IPS-18c (cell line): Measurements from ENCODE around the gene ESPNL.

Experiments used
- H3K4me3 ChIP-seq: 2 replicates; pipeline ENCODE4 v1.7.0; 2013; ENCODE audit warnings: low read depth, mild to moderate bottlenecking, low read length, moderate library complexity; ENCODE audit not compliant: insufficient read depth
- H3K9me3 ChIP-seq: one replicate; pipeline ENCODE4 v1.6.1; 2013; ENCODE audit warnings: mild to moderate bottlenecking, low read length, moderate library complexity; ENCODE audit not compliant: control insufficient read depth, insufficient read depth

The ESPNL gene

DNA sequence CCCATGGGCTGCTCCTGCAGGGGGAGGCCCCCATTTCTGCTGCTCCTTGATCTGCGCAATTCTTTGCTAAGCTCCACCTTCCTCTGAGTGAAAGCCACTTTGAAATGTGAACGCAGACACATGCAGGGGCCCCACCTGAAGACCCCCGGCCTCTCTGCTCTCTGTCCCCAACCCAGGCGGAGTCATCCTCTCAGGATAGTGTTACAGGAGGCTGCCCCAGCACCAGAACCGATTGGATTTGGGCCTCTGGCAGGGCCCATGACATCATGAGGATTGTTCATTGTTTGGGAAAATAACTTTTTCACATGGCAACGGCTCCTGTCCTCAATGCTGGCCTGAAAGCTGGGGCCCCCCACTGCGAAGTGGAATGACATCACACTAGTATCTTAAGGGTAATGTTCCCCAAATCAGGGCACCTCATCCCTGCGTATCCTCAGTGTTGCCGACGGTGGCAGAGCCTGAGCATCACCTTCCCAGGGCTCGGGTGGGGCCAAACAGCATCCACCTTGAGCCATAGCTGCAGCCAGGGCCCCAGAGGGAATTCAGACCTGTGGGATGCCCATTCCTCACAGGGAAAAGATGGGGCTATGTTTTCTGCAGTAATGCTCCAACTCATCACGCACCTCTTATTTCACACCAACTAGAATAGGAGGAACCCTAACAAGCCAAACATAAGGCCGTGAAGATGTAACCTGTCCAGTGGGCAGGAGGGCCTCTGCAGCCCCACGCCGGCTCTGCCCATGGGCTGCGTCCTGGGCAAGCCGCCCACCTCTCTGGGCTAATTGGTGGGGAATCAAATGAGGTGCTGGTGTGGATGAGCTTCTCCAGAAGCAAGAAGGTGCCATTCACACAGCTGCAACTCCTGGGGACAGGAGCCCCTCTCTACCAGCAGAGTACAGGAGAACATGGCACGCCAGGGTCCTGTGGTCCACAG is 55.9 kb downstream of the ESPNL start:
- Histone ChIP-seq H3K9me3 (peaks cover 2% of the 10 kb centered on the region), H3K4me3 (no peak overlapping the region)

DNA sequence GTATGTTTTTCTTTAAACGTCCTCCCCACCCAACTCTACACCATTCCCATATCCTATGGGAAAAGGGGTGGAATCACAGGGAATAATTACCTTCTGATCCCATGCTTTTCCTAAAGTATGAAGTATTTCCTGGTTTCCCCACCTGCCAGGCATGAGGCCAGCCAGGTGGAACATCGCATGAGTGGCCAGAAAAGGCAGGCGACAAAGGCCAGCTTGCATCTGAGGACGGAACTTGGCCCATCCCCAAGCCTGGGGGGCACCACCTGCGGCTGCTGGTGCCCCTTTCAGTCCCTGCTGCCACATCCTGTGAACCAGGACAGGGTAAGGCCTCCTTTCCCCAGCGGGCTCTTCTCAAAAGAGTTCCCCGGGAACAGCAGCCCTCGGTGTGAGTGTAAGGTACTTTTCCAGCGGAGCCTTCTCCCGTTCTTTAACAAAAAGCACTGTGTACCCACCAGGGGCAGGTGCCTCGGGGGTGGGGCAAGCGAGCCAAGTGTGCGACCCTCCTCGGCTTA is 57.4 kb downstream of the ESPNL start:
- no peak overlapping the region for H3K4me3 ChIP-seq

DNA sequence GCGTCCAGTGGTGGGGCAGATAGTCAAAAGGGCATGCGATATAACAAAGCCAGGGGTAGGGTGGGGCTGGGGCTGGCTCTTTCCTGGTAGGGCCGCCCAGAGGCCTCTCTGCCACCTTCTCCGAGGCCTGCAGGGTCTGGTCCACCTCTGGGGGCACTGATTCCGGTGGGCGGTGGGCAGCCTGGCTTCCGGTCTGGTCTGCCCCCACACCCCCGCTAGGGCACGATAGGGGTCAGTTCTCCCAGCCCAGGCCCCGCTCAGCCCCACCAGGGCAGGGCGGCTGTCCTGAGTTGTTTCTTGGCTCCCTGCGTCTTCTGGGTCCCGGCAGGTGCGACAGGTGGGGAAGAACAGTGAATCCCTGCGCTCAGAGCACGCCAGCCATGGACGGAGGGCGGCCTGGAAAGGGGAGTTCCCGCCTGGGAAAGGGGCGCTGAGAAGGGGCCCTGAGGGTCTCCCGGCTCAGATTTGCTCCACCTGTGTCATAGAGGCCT is 57.9 kb downstream of the ESPNL start:
- peak overlapping the region; percentile 61 for H3K4me3 ChIP-seq

More for the DNA sequence above, 57.4 kb downstream of the ESPNL start:
- peaks cover 2% of the 10 kb centered on the region for H3K9me3 ChIP-seq

DNA sequence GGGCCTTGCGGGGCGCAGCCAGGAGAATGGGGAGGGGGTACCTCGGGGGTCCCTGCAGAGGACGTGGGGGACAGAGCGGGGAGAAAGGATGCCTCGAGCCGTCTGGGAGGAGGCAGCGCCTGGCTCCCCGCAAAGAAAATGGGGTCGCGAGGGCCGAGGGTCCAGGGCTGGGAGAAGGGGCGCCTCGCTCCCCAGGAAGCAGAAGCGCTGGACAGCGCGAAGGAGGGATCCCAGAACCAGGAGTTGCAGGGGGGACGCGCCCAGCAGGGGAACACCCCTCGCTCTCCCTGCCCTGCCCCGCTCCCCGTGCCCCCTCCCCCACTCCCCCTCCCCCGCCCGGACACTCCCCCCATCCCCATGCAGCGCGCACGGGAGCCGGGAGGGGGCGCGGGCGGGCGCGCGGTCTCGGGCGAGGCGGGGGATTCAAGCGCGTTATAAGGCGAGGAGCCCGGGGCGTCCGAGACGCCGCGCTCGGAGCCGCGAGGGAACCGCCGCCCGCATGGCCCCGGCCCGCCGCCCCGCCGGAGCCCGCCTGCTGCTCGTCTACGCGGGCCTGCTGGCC is 58.5 kb downstream of the ESPNL start, which contains the start of gene ERFE:
ERFE (plus strand) TSS at position 462 of the 562 bp plus-strand sequence; CDS start at position 500, 38 bp downstream.
- peak within 1 kb of the TSS; percentile 61 for H3K4me3 ChIP-seq
- H3K9me3 ChIP-seq = peaks cover 2% of the 10 kb centered on the region

More for the DNA sequence above, 57.9 kb downstream of the ESPNL start:
- H3K9me3 ChIP-seq = peaks cover 2% of the 10 kb centered on the region

DNA sequence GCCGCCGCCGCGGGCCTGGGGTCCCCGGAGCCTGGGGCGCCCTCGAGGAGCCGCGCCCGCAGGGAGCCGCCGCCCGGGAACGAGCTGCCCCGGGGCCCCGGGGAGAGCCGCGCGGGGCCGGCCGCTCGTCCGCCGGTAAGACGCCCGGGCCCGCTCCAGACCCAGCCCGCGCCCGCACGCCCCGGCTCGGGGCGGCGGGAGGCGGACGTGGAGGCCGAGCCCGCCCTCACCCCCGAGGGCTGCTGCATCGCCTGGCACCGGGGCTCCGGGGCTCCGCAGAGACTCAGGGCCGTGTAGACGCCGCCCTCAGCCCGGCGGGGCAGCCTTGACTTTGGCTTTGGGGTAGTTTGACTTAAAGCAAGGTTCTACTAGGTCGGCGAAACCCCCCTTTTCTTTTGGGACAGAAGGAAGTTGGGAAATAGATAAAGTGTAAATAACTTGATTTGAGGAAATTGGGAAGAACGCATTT is 59.0 kb downstream of the ESPNL start:
- H3K9me3 ChIP-seq = peaks cover 2% of the 10 kb centered on the region
- peak overlapping the region; percentile 28 for H3K4me3 ChIP-seq

DNA sequence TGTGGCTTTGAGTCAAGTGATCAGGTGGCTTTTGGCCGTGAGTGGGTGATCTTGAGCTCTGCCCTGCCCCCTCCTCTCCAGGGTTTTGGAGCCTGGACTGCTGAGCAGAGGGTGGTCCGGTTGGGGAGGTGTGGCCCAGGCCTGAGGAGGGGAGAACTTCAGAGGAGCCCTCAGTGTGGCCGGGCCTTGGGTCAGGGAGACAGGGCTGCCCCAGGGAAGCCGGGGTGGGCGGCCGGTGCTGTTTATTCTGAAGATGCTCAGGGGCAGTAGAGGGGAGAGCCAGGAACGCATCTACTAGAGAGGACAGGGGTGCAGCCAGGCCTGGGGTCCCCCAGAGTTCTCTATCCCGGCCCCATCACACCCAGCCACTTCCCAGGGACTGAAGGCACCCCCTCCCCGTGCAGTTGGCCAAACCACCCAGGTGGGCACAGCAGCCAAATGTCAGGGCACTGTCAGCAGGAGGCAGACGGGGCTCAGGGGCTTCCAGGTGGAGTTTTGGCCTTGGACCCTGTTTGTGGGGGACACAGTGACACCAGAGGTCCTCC is 59.6 kb downstream of the ESPNL start:
- Histone ChIP-seq H3K4me3 (peak overlapping the region; percentile 20; the same call in 1 of the 2 replicates), H3K9me3 (peaks cover 2% of the 10 kb centered on the region)

DNA sequence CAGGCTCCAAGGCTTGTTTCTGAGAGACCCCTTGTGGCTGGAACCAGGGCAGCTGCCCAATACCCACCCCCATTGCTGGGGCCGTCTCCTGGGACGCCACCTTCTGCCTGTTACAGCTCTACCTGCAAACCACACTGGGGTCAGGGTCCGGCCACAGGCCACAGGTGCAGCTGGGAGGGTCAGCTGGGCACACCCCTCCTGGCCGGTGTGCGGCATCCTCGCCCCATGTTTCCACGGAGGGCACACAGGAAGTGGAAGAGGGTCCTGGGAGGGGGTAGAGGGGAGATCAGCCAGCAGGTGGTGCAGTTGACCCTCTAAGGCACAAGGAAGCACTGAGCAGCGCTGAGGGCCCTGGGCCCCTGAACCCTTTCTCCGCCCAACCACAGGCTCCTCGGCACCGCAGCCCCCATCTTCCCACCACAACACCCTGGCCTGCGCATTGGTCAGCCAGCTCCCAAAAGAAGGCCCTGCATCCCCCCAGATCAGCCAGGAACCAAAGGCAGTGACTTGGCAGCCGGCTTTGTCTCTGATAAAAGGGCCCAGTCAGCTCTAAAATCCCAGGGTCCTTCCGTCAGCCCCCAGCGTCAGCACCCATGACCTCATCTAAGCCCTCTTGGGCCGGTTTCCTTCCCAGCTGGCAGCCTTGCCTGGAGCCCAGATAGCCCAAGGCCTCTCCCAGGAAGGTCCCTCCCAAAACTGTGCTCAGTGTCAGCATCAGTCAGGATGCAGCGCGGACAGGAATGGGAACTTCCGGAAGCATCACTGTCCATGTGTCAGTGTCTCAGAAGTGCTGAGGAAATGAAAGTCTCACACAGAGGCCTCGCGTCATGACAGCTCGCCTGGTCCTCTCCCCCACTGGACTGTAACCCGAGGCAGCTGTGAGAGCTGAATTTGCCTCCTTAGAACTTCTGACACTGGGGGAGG is 60.3 kb downstream of the ESPNL start:
- Histone ChIP-seq H3K4me3 (no peak overlapping the region), H3K9me3 (peaks cover 2% of the 10 kb centered on the region)

DNA sequence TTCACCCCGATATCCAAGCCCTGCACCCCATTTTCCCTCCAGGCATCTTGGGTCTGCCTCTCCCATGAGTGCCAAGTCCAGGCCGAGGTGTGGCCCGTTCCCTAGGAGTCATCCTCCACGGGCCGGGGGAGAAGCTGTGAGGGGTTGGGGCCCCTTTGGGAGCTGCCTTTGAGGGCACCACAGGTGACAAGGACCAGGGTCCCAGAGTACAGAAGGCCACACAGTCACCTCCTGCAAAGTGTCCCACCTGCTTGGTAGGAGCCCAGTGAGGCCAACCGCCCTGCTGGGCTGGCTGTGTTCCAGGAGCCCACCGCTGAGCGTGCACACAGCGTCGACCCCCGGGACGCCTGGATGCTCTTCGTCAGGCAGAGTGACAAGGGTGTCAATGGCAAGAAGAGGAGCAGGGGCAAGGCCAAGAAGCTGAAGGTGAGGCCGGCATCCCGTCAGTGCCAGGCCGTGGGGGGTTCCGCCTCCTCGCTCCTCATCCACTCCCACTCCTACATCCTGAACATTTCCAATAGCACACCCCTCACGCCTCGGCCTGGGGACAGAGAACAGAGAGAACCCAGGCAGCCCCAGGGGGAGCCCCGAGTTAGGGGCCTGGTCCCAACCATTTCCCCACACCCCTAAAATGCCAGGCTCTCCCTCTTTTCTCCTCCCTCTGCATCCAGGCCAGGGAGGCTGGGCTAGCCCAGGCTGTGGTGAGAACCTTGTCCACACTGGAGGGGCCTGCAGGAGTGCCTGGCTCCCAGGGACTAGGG is 61.3 kb downstream of the ESPNL start:
- H3K4me3 ChIP-seq = no peak overlapping the region
- peaks cover 2% of the 10 kb centered on the region for H3K9me3 ChIP-seq

DNA sequence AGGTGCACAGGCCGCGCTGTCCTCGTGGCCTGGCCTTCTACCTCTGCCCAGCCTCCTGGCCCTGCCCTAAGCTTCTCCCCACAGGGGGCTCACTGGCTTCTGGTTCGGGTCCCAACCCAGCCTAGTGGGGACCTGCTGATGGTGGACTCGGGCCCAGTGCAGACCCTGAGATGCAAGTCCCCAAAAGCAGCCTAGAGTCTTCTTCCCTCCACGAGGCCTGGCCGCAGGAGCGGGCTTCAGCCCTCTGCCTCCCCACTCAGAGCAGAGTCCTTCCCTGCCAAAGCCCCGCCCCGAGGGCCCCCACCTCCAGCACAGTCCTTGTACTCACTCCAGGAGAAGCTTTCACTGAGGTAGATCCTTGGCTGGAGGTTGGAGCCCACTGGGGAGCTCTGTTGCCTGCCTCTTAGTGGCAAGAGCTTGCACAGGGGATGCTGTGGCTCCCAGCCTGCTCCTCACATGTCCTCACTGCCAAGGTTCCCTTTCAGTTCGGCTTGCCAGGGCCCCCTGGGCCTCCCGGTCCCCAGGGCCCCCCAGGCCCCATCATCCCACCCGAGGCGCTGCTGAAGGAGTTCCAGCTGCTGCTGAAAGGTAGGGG is 62.2 kb downstream of the ESPNL start:
- Histone ChIP-seq H3K9me3 (peaks cover 4% of the 10 kb centered on the region), H3K4me3 (no peak overlapping the region)

DNA sequence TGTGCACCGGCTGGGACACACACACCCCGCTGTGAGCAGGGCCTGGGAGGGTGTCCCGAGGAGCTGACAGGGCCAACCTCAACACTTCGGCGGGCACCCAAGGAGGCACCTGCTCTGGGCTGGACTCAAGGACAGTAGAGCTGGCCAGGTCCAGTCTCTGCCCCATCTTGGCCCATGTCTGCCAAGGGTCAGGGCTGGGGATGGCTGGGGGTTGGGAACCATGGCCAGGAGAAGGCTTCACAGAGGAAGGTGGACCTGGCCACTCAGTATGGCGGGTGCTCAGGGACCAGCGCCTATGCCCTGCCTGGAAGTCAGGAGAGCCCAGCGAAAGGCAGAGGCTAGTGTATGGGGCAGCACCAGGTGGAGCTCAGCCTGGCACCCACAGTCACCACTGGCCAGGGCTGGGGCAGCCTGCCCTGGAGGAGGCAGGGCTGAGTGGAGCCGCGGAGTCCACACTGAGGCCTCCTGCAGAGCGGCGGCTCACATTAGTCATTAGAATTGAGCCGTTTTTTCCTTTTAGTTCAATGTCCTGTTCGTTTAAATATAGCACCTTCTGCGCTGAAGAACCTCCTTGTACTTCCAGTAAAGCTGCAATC is 62.8 kb downstream of the ESPNL start:
- H3K9me3 ChIP-seq = peaks cover 2% of the 10 kb centered on the region
- peak overlapping the region; percentile 55; the same call in 1 of the 2 replicates for H3K4me3 ChIP-seq

DNA sequence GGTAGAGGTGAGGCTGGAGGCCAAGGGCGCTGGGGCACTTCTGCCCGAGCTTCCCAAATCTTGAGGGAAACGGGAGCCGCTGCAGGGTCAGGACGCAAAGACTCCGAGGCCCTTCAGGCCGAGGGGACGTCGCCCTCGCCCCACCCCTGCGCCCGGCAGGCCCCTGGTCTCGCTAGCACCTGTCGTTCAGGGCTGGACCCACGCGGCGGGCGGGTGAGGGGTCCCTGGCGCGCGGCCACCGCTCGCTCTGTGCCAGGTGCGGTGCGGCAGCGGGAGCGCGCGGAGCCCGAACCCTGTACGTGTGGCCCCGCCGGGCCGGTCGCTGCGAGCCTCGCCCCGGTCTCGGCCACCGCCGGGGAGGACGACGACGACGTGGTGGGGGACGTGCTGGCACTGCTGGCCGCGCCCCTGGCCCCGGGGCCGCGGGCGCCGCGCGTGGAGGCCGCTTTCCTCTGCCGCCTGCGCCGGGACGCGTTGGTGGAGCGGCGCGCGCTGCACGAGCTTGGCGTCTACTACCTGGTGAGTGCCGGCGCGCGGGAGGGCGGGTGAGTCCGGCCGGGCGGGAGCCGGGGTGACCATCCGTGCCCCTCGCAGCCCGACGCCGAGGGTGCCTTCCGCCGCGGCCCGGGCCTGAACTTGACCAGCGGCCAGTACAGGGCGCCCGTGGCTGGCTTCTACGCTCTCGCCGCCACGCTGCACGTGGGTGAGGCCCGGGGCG is 63.5 kb downstream of the ESPNL start:
- peak overlapping the region; percentile 55 for H3K4me3 ChIP-seq
- peaks cover 2% of the 10 kb centered on the region for H3K9me3 ChIP-seq

DNA sequence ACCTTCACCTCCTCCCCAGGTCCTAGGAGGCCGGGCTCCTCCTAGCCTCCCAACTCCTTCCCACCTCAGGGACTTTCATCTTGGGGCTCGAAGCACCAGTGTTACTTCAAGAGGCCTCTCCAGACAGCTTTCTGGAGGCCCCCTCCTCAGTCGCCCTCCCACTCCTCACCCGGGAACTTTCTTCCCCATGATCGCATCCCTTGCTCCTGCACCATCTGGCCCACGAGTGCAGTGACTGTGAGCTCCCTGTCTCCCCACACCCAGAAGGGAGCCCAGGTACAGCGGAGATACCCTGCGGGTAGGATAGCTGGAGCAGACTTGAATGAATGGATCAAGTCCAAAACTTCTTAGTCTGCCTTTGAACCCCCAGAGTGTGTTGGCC is 64.8 kb downstream of the ESPNL start:
- Histone ChIP-seq H3K9me3 (peaks cover 2% of the 10 kb centered on the region), H3K4me3 (no peak overlapping the region)

DNA sequence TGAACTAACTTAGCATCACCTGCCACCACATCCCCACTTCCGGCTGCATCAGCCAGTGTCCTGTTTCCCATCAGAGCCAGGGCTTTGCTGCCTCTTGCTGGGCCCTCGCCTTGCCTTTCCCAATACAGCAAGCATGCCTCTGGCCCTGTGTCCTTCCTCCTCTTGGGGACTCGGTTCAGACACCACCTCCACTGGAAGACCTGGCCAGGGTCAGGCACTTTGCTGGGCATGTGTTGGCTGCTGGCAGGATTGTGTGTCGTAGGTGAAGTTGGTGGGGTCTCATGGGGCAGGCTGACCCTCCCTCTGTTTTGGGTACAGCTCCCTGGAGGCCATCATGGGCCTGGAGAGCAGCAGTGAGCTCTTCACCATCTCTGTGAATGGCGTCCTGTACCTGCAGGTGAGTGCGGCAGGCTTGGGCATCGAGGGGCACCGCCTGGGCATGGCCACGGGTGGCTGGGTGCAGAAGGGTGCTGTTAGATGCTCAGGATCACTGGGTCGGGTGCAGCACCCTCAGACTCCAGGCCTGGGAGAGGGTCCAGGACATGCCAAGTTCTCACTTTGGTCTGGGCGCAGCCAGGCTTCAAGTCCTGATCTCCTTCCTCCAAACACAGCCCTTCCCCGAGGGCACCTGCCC is 65.3 kb downstream of the ESPNL start:
- H3K9me3 ChIP-seq = peaks cover 2% of the 10 kb centered on the region
- no peak overlapping the region for H3K4me3 ChIP-seq
